KOPT-K1 (cell line): ENCODE measurements around the gene TTC8.

Experiments used
- H3K27ac ChIP-seq: fragments of 200-600 bp; sonication (generic); 2 replicates; pipeline ENCODE4 v1.5.1; 2016; ENCODE audit warnings: antibody characterized with exemption, mild to moderate bottlenecking, low read depth, low read length; ENCODE audit not compliant: poor library complexity, severe bottlenecking
- H3K36me3 ChIP-seq: fragments of 200-600 bp; sonication (generic); 2 replicates; pipeline ENCODE4 v1.5.1; 2017; ENCODE audit warnings: antibody characterized with exemption, mild to moderate bottlenecking, low read length, moderate library complexity; ENCODE audit not compliant: insufficient read depth
- H3K9me3 ChIP-seq: fragments of 200-600 bp; sonication (generic); 2 replicates; pipeline ENCODE4 v1.5.1; 2017; ENCODE audit warnings: antibody characterized with exemption, low read length, mild to moderate bottlenecking; ENCODE audit not compliant: insufficient read depth, poor library complexity, severe bottlenecking

The TTC8 gene

GRCh38 chr14:88914956-88915355 lies 90.5 kb downstream of the TTC8 start:
- no peaks in the 10 kb centered on the region for H3K36me3 ChIP-seq
- no peak overlapping the region for H3K27ac ChIP-seq
- no peaks in the 10 kb centered on the region for H3K9me3 ChIP-seq

GRCh38 chr14:88919502-88919901 lies 95.1 kb downstream of the TTC8 start:
- H3K27ac ChIP-seq = no peak overlapping the region
- no peaks in the 10 kb centered on the region for H3K36me3 ChIP-seq
- peaks cover 4% of the 10 kb centered on the region for H3K9me3 ChIP-seq
